ENCODE measurements around the gene TRMT2A.

Gene TRMT2A

GRCh38 chr22:20132686-20133246, 15.7 kb upstream of the TRMT2A start:
- H3K4me1 ChIP-seq (ENCODE audit: insufficient read depth, low read length), result peaks cover 34% of the 10 kb centered on the region
- H2AFZ ChIP-seq (ENCODE audit: low read depth, low read length), result no peak overlapping the region
- H3K4me3 ChIP-seq (ENCODE audit: low read depth in 1 of 2, low read length in 2 of 2), result peak overlapping the region; percentile 83 to 93; a peak in 3 of 4 replicates
- H3K4me2 ChIP-seq (ENCODE audit: insufficient read depth, low read length), result peak overlapping the region; percentile 92
- no peak for ATAC-seq (ENCODE audit: insufficient read depth, low read depth)
- no peak for DNase-seq
- TF ChIP-seq EZH2 (IDR thresholded peaks at IDR 0.05; ENCODE audit: borderline replicate concordance, low read depth, low read length, severe bottlenecking), result no peak
- TF ChIP-seq, protein P1, sequence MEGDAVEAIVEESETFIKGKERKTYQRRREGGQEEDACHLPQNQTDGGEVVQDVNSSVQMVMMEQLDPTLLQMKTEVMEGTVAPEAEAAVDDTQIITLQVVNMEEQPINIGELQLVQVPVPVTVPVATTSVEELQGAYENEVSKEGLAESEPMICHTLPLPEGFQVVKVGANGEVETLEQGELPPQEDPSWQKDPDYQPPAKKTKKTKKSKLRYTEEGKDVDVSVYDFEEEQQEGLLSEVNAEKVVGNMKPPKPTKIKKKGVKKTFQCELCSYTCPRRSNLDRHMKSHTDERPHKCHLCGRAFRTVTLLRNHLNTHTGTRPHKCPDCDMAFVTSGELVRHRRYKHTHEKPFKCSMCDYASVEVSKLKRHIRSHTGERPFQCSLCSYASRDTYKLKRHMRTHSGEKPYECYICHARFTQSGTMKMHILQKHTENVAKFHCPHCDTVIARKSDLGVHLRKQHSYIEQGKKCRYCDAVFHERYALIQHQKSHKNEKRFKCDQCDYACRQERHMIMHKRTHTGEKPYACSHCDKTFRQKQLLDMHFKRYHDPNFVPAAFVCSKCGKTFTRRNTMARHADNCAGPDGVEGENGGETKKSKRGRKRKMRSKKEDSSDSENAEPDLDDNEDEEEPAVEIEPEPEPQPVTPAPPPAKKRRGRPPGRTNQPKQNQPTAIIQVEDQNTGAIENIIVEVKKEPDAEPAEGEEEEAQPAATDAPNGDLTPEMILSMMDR (IDR thresholded peaks at IDR 0.05; ENCODE audit: borderline replicate concordance, extremely low read depth, low read length, poor library complexity, severe bottlenecking), result no peak
- H3K9me3 ChIP-seq (ENCODE audit: insufficient read depth, low read length, severe bottlenecking), result no peaks in the 10 kb centered on the region
- peak overlapping the region; percentile 94 for H3K9ac ChIP-seq (ENCODE audit: low read depth, low read length)
- peaks cover 4% of the 10 kb centered on the region for H3K36me3 ChIP-seq (ENCODE audit: insufficient read depth, low read length)
- peaks cover 74% of the 10 kb centered on the region for H4K20me1 ChIP-seq (ENCODE audit: insufficient read depth, low read length)
- peak overlapping the region; percentile 46; the same call in 1 of the 2 replicates for H3K27ac ChIP-seq (ENCODE audit: low read length)
- no peaks in the 10 kb centered on the region for H3K27me3 ChIP-seq (ENCODE audit: insufficient read depth, low read length, poor library complexity)
- peaks cover 53% of the 10 kb centered on the region for H3K79me2 ChIP-seq (ENCODE audit: insufficient read depth, low read length)

- Histone ChIP-seq H3K27me3 (ENCODE audit: insufficient read depth, low read length, poor library complexity) (no peaks in the 10 kb centered on the region), H3K4me2 (ENCODE audit: insufficient read depth, low read length) (peak overlapping the region; percentile 92), H3K4me3 (ENCODE audit: low read depth in 1 of 2, low read length in 2 of 2) (peak overlapping the region; percentile 83 to 93; a peak in 3 of 4 replicates), H3K4me1 (ENCODE audit: insufficient read depth, low read length) (peaks cover 34% of the 10 kb centered on the region), H3K36me3 (ENCODE audit: insufficient read depth, low read length) (peaks cover 11% of the 10 kb centered on the region), H3K27ac (ENCODE audit: low read length) (peak overlapping the region; percentile 46), H4K20me1 (ENCODE audit: insufficient read depth, low read length) (peaks cover 74% of the 10 kb centered on the region), H3K79me2 (ENCODE audit: insufficient read depth, low read length) (peaks cover 51% of the 10 kb centered on the region), H2AFZ (ENCODE audit: low read depth, low read length) (peak overlapping the region; percentile 68), H3K9ac (ENCODE audit: low read depth, low read length) (peak overlapping the region; percentile 94), H3K9me3 (ENCODE audit: insufficient read depth, low read length, severe bottlenecking) (no peaks in the 10 kb centered on the region)
- no peak for TF ChIP-seq EZH2 (IDR thresholded peaks at IDR 0.05; ENCODE audit: borderline replicate concordance, low read depth, low read length, severe bottlenecking)
- TF ChIP-seq, protein P1 (IDR thresholded peaks at IDR 0.05; ENCODE audit: borderline replicate concordance, extremely low read depth, low read length, poor library complexity, severe bottlenecking), result no peak
- DNase-seq, result no peak
- no peak for ATAC-seq (ENCODE audit: insufficient read depth, low read depth)
These were observed 15.0 kb upstream of the TRMT2A start for GRCh38 chr22:20131859-20132685.

- Histone ChIP-seq H4K20me1 (ENCODE audit: insufficient read depth, low read length) (peaks cover 71% of the 10 kb centered on the region), H3K9ac (ENCODE audit: low read depth, low read length) (peak within 1 kb of the TSS; percentile 94), H3K9me3 (ENCODE audit: insufficient read depth, low read length, severe bottlenecking) (no peaks in the 10 kb centered on the region), H3K36me3 (ENCODE audit: insufficient read depth, low read length) (peaks cover 15% of the 10 kb centered on the region), H3K27ac (ENCODE audit: low read length) (peak within 1 kb of the TSS; percentile 72), H3K4me3 (ENCODE audit: low read depth in 1 of 2, low read length in 2 of 2) (peak within 1 kb of the TSS; percentile 92 to 93), H3K27me3 (ENCODE audit: insufficient read depth, low read length, poor library complexity) (no peaks in the 10 kb centered on the region), H2AFZ (ENCODE audit: low read depth, low read length) (peak within 1 kb of the TSS; percentile 93), H3K4me1 (ENCODE audit: insufficient read depth, low read length) (peaks cover 34% of the 10 kb centered on the region), H3K4me2 (ENCODE audit: insufficient read depth, low read length) (peak within 1 kb of the TSS; percentile 92), H3K79me2 (ENCODE audit: insufficient read depth, low read length) (peaks cover 47% of the 10 kb centered on the region)
- DNase-seq, result peak; percentile 50
- TF ChIP-seq, protein P1 (IDR thresholded peaks at IDR 0.05; ENCODE audit: borderline replicate concordance, extremely low read depth, low read length, poor library complexity, severe bottlenecking), result no peak
- TF ChIP-seq EZH2 (IDR thresholded peaks at IDR 0.05; ENCODE audit: borderline replicate concordance, low read depth, low read length, severe bottlenecking), result no peak
- peak; percentile 52 for ATAC-seq (ENCODE audit: insufficient read depth, low read depth)
These were observed 14.5 kb upstream of the TRMT2A start, which contains the start of gene ZDHHC8 for GRCh38 chr22:20131597-20131858. TSS of gene ZDHHC8 (plus strand) at chr22:20131804. CDS start at chr22:20131948, 144 bp downstream.
